Neural progenitor cell (in vitro differentiated cells): ENCODE measurements around the gene PARP16. TPM values are rescaled to one million over a fixed set of nuclear protein-coding genes. Genes with fewer than 3 reads are reported as not detected.
A peak's percentile ranks its signal among the peaks of the same experiment; 100 is the strongest.

Experiments used
- DNase-seq: peaks from one replicate; pipeline ENCODE4 v3.0.0-alpha.2; 2016; ENCODE audit warnings: low spot score
- H2AFZ ChIP-seq: fragments of 200-600 bp; sonication (generic); replicated peaks from 2 replicates; pipeline ENCODE4 v1.6.1; 2016; ENCODE audit warnings: antibody characterized with exemption
- H3F3A ChIP-seq: fragments of 200-600 bp; sonication (generic); 2 replicates; pipeline ENCODE4 v1.6.1; 2016; ENCODE audit warnings: antibody characterized with exemption, low read depth
- H3K27ac ChIP-seq: fragments of 200-600 bp; sonication (generic); 2 replicates; pipeline ENCODE4 v1.5.1; 2016; ENCODE audit warnings: mild to moderate bottlenecking
- H3K27me3 ChIP-seq: fragments of 200-600 bp; sonication (generic); 2 replicates; pipeline ENCODE4 v1.6.1; 2016; ENCODE audit warnings: mild to moderate bottlenecking, moderate library complexity
- H3K36me3 ChIP-seq: fragments of 200-600 bp; sonication (generic); 2 replicates; pipeline ENCODE4 v1.5.1; 2016
- H3K4me1 ChIP-seq: fragments of 200-600 bp; sonication (generic); 2 replicates; pipeline ENCODE4 v1.6.1; 2016; ENCODE audit warnings: mixed run types
- H3K4me2 ChIP-seq: fragments of 200-600 bp; sonication (generic); 2 replicates; pipeline ENCODE4 v1.6.1; 2016
- H3K4me3 ChIP-seq: fragments of 200-600 bp; sonication (generic); 2 replicates; pipeline ENCODE4 v1.5.1; 2016
- H3K79me2 ChIP-seq: fragments of 200-600 bp; sonication (generic); 2 replicates; pipeline ENCODE4 v1.6.1; 2016; ENCODE audit warnings: low read depth
- H3K9ac ChIP-seq: fragments of 200-600 bp; sonication (generic); 2 replicates; pipeline ENCODE4 v1.6.1; 2016
- H3K9me3 ChIP-seq: fragments of 200-600 bp; sonication (generic); 2 replicates; pipeline ENCODE4 v1.5.1; 2016; ENCODE audit warnings: low read depth
- H4K20me1 ChIP-seq: fragments of 200-600 bp; sonication (generic); 2 replicates; pipeline ENCODE4 v1.6.1; 2016; ENCODE audit warnings: low read depth
- H3K27ac Mint-ChIP-seq: 3 replicates; pipeline ENCODE4 v1.8.0; 2021; ENCODE audit warnings: mixed read lengths
- H3K27me3 Mint-ChIP-seq: 2 replicates; pipeline ENCODE4 v1.8.0; 2022; ENCODE audit warnings: low read depth, mild to moderate bottlenecking, inconsistent platforms, moderate library complexity, mixed read lengths; ENCODE audit not compliant: insufficient read depth
- H3K36me3 Mint-ChIP-seq: 3 replicates; pipeline ENCODE4 v1.8.0; 2021; ENCODE audit warnings: mixed read lengths
- H3K4me1 Mint-ChIP-seq: 3 replicates; pipeline ENCODE4 v1.8.0; 2021; ENCODE audit warnings: mixed read lengths
- H3K4me3 Mint-ChIP-seq: 3 replicates; pipeline ENCODE4 v1.8.0; 2021; ENCODE audit warnings: mild to moderate bottlenecking, moderate library complexity, mixed read lengths
- H3K9me3 Mint-ChIP-seq: 3 replicates; pipeline ENCODE4 v1.8.0; 2020; ENCODE audit warnings: mixed read lengths
- EZH2 ChIP-seq: fragments of 200-600 bp; sonication (generic); IDR thresholded peaks from 2 replicates; pipeline ENCODE4 v1.6.1; 2017; ENCODE audit warnings: antibody characterized with exemption, mild to moderate bottlenecking, moderate library complexity
- EZH2phosphoT487 ChIP-seq: fragments of 200-600 bp; sonication (generic); IDR thresholded peaks from 2 replicates; pipeline ENCODE4 v1.6.1; 2017; ENCODE audit warnings: antibody characterized with exemption
- total RNA-seq: library from RNA; depleted of rRNA; stranded (reverse); fragments of >200 nt; gene quantifications from 2 replicates; pipeline ENCODE4 v1.2.3, GENCODE V29; 2015; ENCODE audit warnings: low replicate concordance
- TF ChIP-seq, protein P1 (sequence below): fragments of 200-600 bp; sonication (generic); IDR thresholded peaks from 2 replicates; pipeline ENCODE4 v1.5.1; 2017; ENCODE audit warnings: antibody characterized with exemption, mild to moderate bottlenecking

The PARP16 gene
- total RNA-seq, 1 donor from 2014 or later: 5.7 TPM

GRCh38 chr15:65318870-65319356 lies 32.2 kb upstream of the PARP16 start:
- no peaks in the 10 kb centered on the region for H3K27me3 ChIP-seq
- no peak overlapping the region for H2AFZ ChIP-seq
- H3K4me2 ChIP-seq: no peak overlapping the region
- TF ChIP-seq, protein P1, sequence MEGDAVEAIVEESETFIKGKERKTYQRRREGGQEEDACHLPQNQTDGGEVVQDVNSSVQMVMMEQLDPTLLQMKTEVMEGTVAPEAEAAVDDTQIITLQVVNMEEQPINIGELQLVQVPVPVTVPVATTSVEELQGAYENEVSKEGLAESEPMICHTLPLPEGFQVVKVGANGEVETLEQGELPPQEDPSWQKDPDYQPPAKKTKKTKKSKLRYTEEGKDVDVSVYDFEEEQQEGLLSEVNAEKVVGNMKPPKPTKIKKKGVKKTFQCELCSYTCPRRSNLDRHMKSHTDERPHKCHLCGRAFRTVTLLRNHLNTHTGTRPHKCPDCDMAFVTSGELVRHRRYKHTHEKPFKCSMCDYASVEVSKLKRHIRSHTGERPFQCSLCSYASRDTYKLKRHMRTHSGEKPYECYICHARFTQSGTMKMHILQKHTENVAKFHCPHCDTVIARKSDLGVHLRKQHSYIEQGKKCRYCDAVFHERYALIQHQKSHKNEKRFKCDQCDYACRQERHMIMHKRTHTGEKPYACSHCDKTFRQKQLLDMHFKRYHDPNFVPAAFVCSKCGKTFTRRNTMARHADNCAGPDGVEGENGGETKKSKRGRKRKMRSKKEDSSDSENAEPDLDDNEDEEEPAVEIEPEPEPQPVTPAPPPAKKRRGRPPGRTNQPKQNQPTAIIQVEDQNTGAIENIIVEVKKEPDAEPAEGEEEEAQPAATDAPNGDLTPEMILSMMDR: peak; percentile 91
- TF ChIP-seq EZH2: no peak
- peak; percentile 88 for DNase-seq
- H3K9me3 ChIP-seq: no peaks in the 10 kb centered on the region
- H4K20me1 ChIP-seq: no peaks in the 10 kb centered on the region
- Mint-ChIP-seq H3K27me3 (peaks cover 11% of the 10 kb centered on the region), H3K4me3 (no peak overlapping the region), H3K36me3 (no peaks in the 10 kb centered on the region), H3K27ac (no peak overlapping the region), H3K9me3 (no peaks in the 10 kb centered on the region), H3K4me1 (peaks cover 28% of the 10 kb centered on the region)
- peaks cover 9% of the 10 kb centered on the region for H3K4me1 ChIP-seq
- no peak overlapping the region for H3K9ac ChIP-seq
- H3K27ac ChIP-seq: no peak overlapping the region
- H3K36me3 ChIP-seq: no peaks in the 10 kb centered on the region
- H3K79me2 ChIP-seq: no peaks in the 10 kb centered on the region
- no peak overlapping the region for H3K4me3 ChIP-seq
- H3F3A ChIP-seq: peaks cover 12% of the 10 kb centered on the region

GRCh38 chr15:65312400-65312916 lies 25.8 kb upstream of the PARP16 start:
- Histone ChIP-seq H3K36me3 (no peaks in the 10 kb centered on the region), H3F3A (peaks cover 14% of the 10 kb centered on the region), H3K4me3 (no peak overlapping the region), H3K27me3 (no peaks in the 10 kb centered on the region), H2AFZ (no peak overlapping the region), H3K79me2 (no peaks in the 10 kb centered on the region), H4K20me1 (no peaks in the 10 kb centered on the region), H3K9me3 (no peaks in the 10 kb centered on the region), H3K4me2 (peak overlapping the region; percentile 6), H3K27ac (no peak overlapping the region), H3K9ac (no peak overlapping the region), H3K4me1 (peaks cover 12% of the 10 kb centered on the region)
- peak overlapping the region; percentile 64 for H3K4me3 Mint-ChIP-seq
- peaks cover 4% of the 10 kb centered on the region for H3K27me3 Mint-ChIP-seq
- no peaks in the 10 kb centered on the region for H3K9me3 Mint-ChIP-seq
- peak overlapping the region; percentile 95 for H3K27ac Mint-ChIP-seq
- TF ChIP-seq EZH2phosphoT487: no peak
- TF ChIP-seq, protein P1: no peak
- TF ChIP-seq EZH2: no peak
- peaks cover 34% of the 10 kb centered on the region for H3K4me1 Mint-ChIP-seq
- H3K36me3 Mint-ChIP-seq: no peaks in the 10 kb centered on the region
- DNase-seq: no peak

- Mint-ChIP-seq H3K4me1 (peaks cover 35% of the 10 kb centered on the region), H3K27me3 (peaks cover 4% of the 10 kb centered on the region), H3K4me3 (no peak overlapping the region), H3K27ac (no peak overlapping the region), H3K9me3 (no peaks in the 10 kb centered on the region), H3K36me3 (no peaks in the 10 kb centered on the region)
- Histone ChIP-seq H3K79me2 (no peaks in the 10 kb centered on the region), H4K20me1 (no peaks in the 10 kb centered on the region), H3K9me3 (no peaks in the 10 kb centered on the region), H3K36me3 (no peaks in the 10 kb centered on the region), H3K4me3 (no peak overlapping the region), H3K4me1 (peaks cover 12% of the 10 kb centered on the region), H2AFZ (no peak overlapping the region), H3K27me3 (no peaks in the 10 kb centered on the region), H3F3A (peaks cover 16% of the 10 kb centered on the region), H3K4me2 (peak overlapping the region; percentile 6), H3K9ac (no peak overlapping the region), H3K27ac (no peak overlapping the region)
- no peak for TF ChIP-seq EZH2phosphoT487
- TF ChIP-seq EZH2: no peak
- TF ChIP-seq, protein P1: no peak
- no peak for DNase-seq
These were observed 25.1 kb upstream of the PARP16 start for GRCh38 chr15:65311760-65312159.
